Measurements from ENCODE around the gene MANSC1. TPM values are rescaled to one million over a fixed set of nuclear protein-coding genes. Genes with fewer than 3 reads are reported as not detected.
A peak's percentile ranks its signal among the peaks of the same experiment; 100 is the strongest.

The MANSC1 gene
- 9.2 and 10.8 TPM in 2 replicates for total RNA-seq

- no peak for DNase-seq (ENCODE audit: low read depth, low spot score)
Observed at GRCh38 chr12:12349711-12350665, at the start of gene MANSC1. Gene MANSC1, minus strand, starts transcription at chr12:12350242. Its CDS starts 6,928 bp downstream, at chr12:12343314.

- DNase-seq (ENCODE audit: low read depth, low spot score): no peak
Observed at GRCh38 chr12:12399161-12399560, 49.1 kb upstream of the MANSC1 start.

- DNase-seq (ENCODE audit: low read depth, low spot score): peak; percentile 52
Observed at GRCh38 chr12:12398026-12398859, 48.2 kb upstream of the MANSC1 start.

GRCh38 chr12:12397184-12397583 lies 47.1 kb upstream of the MANSC1 start:
- no peak for DNase-seq (ENCODE audit: low read depth, low spot score)

GRCh38 chr12:12396694-12397093 lies 46.7 kb upstream of the MANSC1 start:
- DNase-seq (ENCODE audit: low read depth, low spot score): no peak

GRCh38 chr12:12393171-12393570 lies 43.1 kb upstream of the MANSC1 start:
- DNase-seq (ENCODE audit: low read depth, low spot score): no peak

- no peak for DNase-seq (ENCODE audit: low read depth, low spot score)
Observed at GRCh38 chr12:12392413-12392812, 42.4 kb upstream of the MANSC1 start.

- peak; percentile 7 for DNase-seq (ENCODE audit: low read depth, low spot score)
Observed at GRCh38 chr12:12387501-12387900, 37.5 kb upstream of the MANSC1 start.

GRCh38 chr12:12384571-12385340 lies 34.7 kb upstream of the MANSC1 start:
- DNase-seq (ENCODE audit: low read depth, low spot score): no peak

- no peak for DNase-seq (ENCODE audit: low read depth, low spot score)
Observed at GRCh38 chr12:12381982-12382381, 31.9 kb upstream of the MANSC1 start.

GRCh38 chr12:12380949-12381593 lies 31.0 kb upstream of the MANSC1 start:
- no peak for DNase-seq (ENCODE audit: low read depth, low spot score)

- DNase-seq (ENCODE audit: low read depth, low spot score): no peak
Observed at GRCh38 chr12:12379831-12380730, 30.0 kb upstream of the MANSC1 start.

GRCh38 chr12:12378616-12379015 lies 28.6 kb upstream of the MANSC1 start:
- no peak for DNase-seq (ENCODE audit: low read depth, low spot score)

- DNase-seq (ENCODE audit: low read depth, low spot score): peak; percentile 50
Observed at GRCh38 chr12:12376646-12377448, 26.8 kb upstream of the MANSC1 start.

GRCh38 chr12:12372946-12373722 lies 23.1 kb upstream of the MANSC1 start:
- DNase-seq (ENCODE audit: low read depth, low spot score): no peak

- DNase-seq (ENCODE audit: low read depth, low spot score): no peak
Observed at GRCh38 chr12:12367482-12367998, 17.5 kb upstream of the MANSC1 start.

- DNase-seq (ENCODE audit: low read depth, low spot score): no peak
Observed at GRCh38 chr12:12366701-12367481, 16.8 kb upstream of the MANSC1 start.

Measured in pulmonary artery endothelial cell (primary cell).